PC-9 (cell line): ENCODE data around the gene SERPINC1. TPM values are rescaled to one million over a fixed set of nuclear protein-coding genes. Genes with fewer than 3 reads are reported as not detected.

ENCODE experiments used
- BruUV-seq: library from RNA; stranded (reverse); fragments of 400-500 nt; replicated peaks from 2 replicates; lab custom pipeline; 2021; lab: Mats Ljungman, UMichigan
- CTCF ChIA-PET: fragments of 300-600 bp; sonication (Branson Sonifier 250); formaldehyde crosslinking; loops from one replicate; lab custom pipeline; 2022; ENCODE audit warnings: antibody characterized with exemption; lab: Charles Lee
- POLR2A ChIA-PET: fragments of 300-600 bp; sonication (Branson Sonifier 250); formaldehyde crosslinking; loops from one replicate; lab custom pipeline; 2022; ENCODE audit warnings: antibody characterized with exemption; ENCODE audit not compliant: unreplicated experiment; lab: Charles Lee
- DNase-seq, 2 experiments: peaks; one replicate each; pipeline versions ENCODE4 v3.0.0 to v3.0.0-alpha.2; 2015 to 2022; ENCODE audit warnings: mixed read lengths in 1 of 2
- H2AFZ ChIP-seq: fragments of 200-600 bp; sonication (generic); 2 replicates; pipeline ENCODE4 v1.8.1; 2017; ENCODE audit warnings: antibody characterized with exemption
- H3F3A ChIP-seq: fragments of 200-600 bp; sonication (generic); 2 replicates; pipeline ENCODE4 v1.8.1; 2017; ENCODE audit warnings: antibody characterized with exemption, mild to moderate bottlenecking, low read depth; ENCODE audit not compliant: insufficient read depth
- H3K27ac ChIP-seq: fragments of 200-600 bp; sonication (generic); 2 replicates; pipeline ENCODE4 v1.6.1; 2016; ENCODE audit warnings: mixed run types
- H3K27me3 ChIP-seq: fragments of 200-600 bp; sonication (generic); 2 replicates; pipeline ENCODE4 v1.6.1; 2016; ENCODE audit warnings: low read depth, mixed run types; ENCODE audit not compliant: insufficient read depth
- H3K36me3 ChIP-seq: fragments of 200-600 bp; sonication (generic); 2 replicates; pipeline ENCODE4 v1.6.1; 2016; ENCODE audit warnings: low read depth, mixed run types
- H3K4me1 ChIP-seq: fragments of 200-600 bp; sonication (generic); replicated peaks from 2 replicates; pipeline ENCODE4 v1.6.1; 2016; ENCODE audit warnings: mixed run types; ENCODE audit not compliant: insufficient read depth
- H3K4me2 ChIP-seq: fragments of 200-600 bp; sonication (generic); 2 replicates; pipeline ENCODE4 v1.6.1; 2017; ENCODE audit warnings: mixed run types
- H3K4me3 ChIP-seq: fragments of 200-600 bp; sonication (generic); 2 replicates; pipeline ENCODE4 v1.6.1; 2016; ENCODE audit warnings: mixed run types
- H3K79me2 ChIP-seq: fragments of 200-600 bp; sonication (generic); 2 replicates; pipeline ENCODE4 v1.6.1; 2017; ENCODE audit warnings: low read depth, mixed run types
- H3K9me2 ChIP-seq: fragments of 200-600 bp; sonication (generic); 2 replicates; pipeline ENCODE4 v1.8.1; 2017; ENCODE audit warnings: mild to moderate bottlenecking; ENCODE audit not compliant: insufficient read depth
- H3K9me3 ChIP-seq: fragments of 200-600 bp; sonication (generic); 2 replicates; pipeline ENCODE4 v1.8.1; 2016; ENCODE audit warnings: low read depth; ENCODE audit not compliant: insufficient read depth
- H4K20me1 ChIP-seq: fragments of 200-600 bp; sonication (generic); 2 replicates; pipeline ENCODE4 v1.8.1; 2017; ENCODE audit not compliant: insufficient read depth
- CTCF ChIP-seq: fragments of 200-600 bp; sonication (generic); conservative IDR thresholded peaks from 2 replicates; pipeline ENCODE4 v1.6.1; 2017; ENCODE audit warnings: mixed run types, antibody characterized with exemption, mild to moderate bottlenecking, moderate library complexity
- EZH2 ChIP-seq: fragments of 200-600 bp; sonication (generic); IDR thresholded peaks from 2 replicates; pipeline ENCODE4 v1.8.0; 2017; ENCODE audit warnings: antibody characterized with exemption, low read depth
- intact Hi-C: fragments of 100-400 bp; cut with micrococcal nuclease; formaldehyde crosslinking; loops from one replicate; pipeline ENCODE4 v1.10.0; 2022; ENCODE audit not compliant: unreplicated experiment
- total RNA-seq: library from RNA; stranded (reverse); gene quantifications from 2 replicates; pipeline ENCODE4 v1.2.3, GENCODE V29; 2021

Gene SERPINC1
- total RNA-seq, 1 experiment from 2014 or later: 0.44 TPM

- intact Hi-C loops: loop anchor here (1.0 to 10.0 kb wide), 10 partner anchors 44 to 1334 kb away; partner anchors contain the start of genes CACYBP, CENPL, DARS2 and KLHL20
- peaks cover 34% of the 10 kb centered on the region for H3K79me2 ChIP-seq
Measured at GRCh38 chr1:173868266-173869020, 48.7 kb downstream of the SERPINC1 start, which contains the start of gene ZBTB37. ZBTB37 (plus strand) TSS chr1:173868380; CDS start chr1:173870226, 1,846 bp downstream.

GRCh38 chr1:173867753-173868265, 49.3 kb downstream of the SERPINC1 start, which contains the start of gene GAS5:
GAS5 (minus strand) TSS chr1:173867989.
- peaks cover 48% of the 10 kb centered on the region for H3K36me3 ChIP-seq
- peak within 1 kb of the TSS; percentile 91 for H3K27ac ChIP-seq
- BruUV-seq: no TSS peak
- peaks cover 52% of the 10 kb centered on the region for H3F3A ChIP-seq
- intact Hi-C loops: loop anchor here (1.0 to 10.0 kb wide), 10 partner anchors 44 to 1333 kb away; partner anchors contain the start of genes CACYBP, CENPL, DARS2 and KLHL20
- ChIA-PET CTCF (interaction anchor here (0.6 kb wide), 1 partner anchor 156 kb away, joined by 7 read pairs; no protein-coding TSS in a partner anchor), POLR2A (interaction anchor here (0.5 to 1.0 kb wide), 9 partner anchors 37 to 920 kb away, joined by 3 to 5 read pairs (median 3); partner anchors contain the start of genes KLHL20 and RC3H1)
- H4K20me1 ChIP-seq: peaks cover 43% of the 10 kb centered on the region
- no peaks in the 10 kb centered on the region for H3K27me3 ChIP-seq
- H3K9me3 ChIP-seq: no peaks in the 10 kb centered on the region
- H3K9me2 ChIP-seq: no peaks in the 10 kb centered on the region
- H3K4me3 ChIP-seq: peak within 1 kb of the TSS; percentile 95
- peaks cover 37% of the 10 kb centered on the region for H3K4me1 ChIP-seq
- no peak for TF ChIP-seq CTCF
- no peak for TF ChIP-seq EZH2
- peaks cover 34% of the 10 kb centered on the region for H3K79me2 ChIP-seq
- peak within 1 kb of the TSS; percentile 79 for H2AFZ ChIP-seq
- DNase-seq: peak; percentile 97 to 99
- peak within 1 kb of the TSS; percentile 96 for H3K4me2 ChIP-seq

More at GRCh38 chr1:173868266-173869020, 48.7 kb downstream of the SERPINC1 start, which contains the start of gene ZBTB37:
- H4K20me1 ChIP-seq: peaks cover 37% of the 10 kb centered on the region
- no peaks in the 10 kb centered on the region for H3K9me2 ChIP-seq
- H3K9me3 ChIP-seq: no peaks in the 10 kb centered on the region
- H3K4me1 ChIP-seq: peaks cover 37% of the 10 kb centered on the region
- H3K4me2 ChIP-seq: peak within 1 kb of the TSS; percentile 96
- DNase-seq: peak; percentile 79 to 99
- peaks cover 42% of the 10 kb centered on the region for H3K36me3 ChIP-seq
- H3K4me3 ChIP-seq: peak within 1 kb of the TSS; percentile 95
- TF ChIP-seq CTCF: no peak; the same call in 1 of the 2 replicates
- no peak for TF ChIP-seq EZH2
- H3K27me3 ChIP-seq: no peaks in the 10 kb centered on the region
- peaks cover 46% of the 10 kb centered on the region for H3F3A ChIP-seq
- peak within 1 kb of the TSS; percentile 79 for H2AFZ ChIP-seq
- BruUV-seq: TSS peak; percentile 54
- peak within 1 kb of the TSS; percentile 91 for H3K27ac ChIP-seq
- ChIA-PET POLR2A (interaction anchor here (0.5 to 1.0 kb wide), 11 partner anchors 20 to 1122 kb away, joined by 3 to 5 read pairs (median 3); partner anchors contain the start of genes KLHL20 and RC3H1), CTCF (interaction anchor here (0.6 kb wide), 1 partner anchor 155 kb away, joined by 7 read pairs; no protein-coding TSS in a partner anchor)

- BruUV-seq: TSS peak; percentile 55
- POLR2A ChIA-PET: no interaction called here
- no peak for DNase-seq
- H3K9me2 ChIP-seq: no peaks in the 10 kb centered on the region
- no peak for TF ChIP-seq CTCF
- TF ChIP-seq EZH2: no peak
- H3K4me1 ChIP-seq: peaks cover 37% of the 10 kb centered on the region
- H4K20me1 ChIP-seq: peaks cover 49% of the 10 kb centered on the region
- H3K9me3 ChIP-seq: no peaks in the 10 kb centered on the region
- peak overlapping the region; percentile 96 for H3K4me2 ChIP-seq
- H3K4me3 ChIP-seq: peak overlapping the region; percentile 95
- peak overlapping the region; percentile 91 for H3K27ac ChIP-seq
- intact Hi-C loops: loop anchor here (5.0 to 10.0 kb wide), 3 partner anchors 208 to 1332 kb away; partner anchors contain the start of genes RABGAP1L and SUCO
- H2AFZ ChIP-seq: no peak overlapping the region
- H3K79me2 ChIP-seq: peaks cover 34% of the 10 kb centered on the region
- CTCF ChIA-PET: no interaction called here
- H3K27me3 ChIP-seq: no peaks in the 10 kb centered on the region
- H3F3A ChIP-seq: peaks cover 58% of the 10 kb centered on the region
- peaks cover 49% of the 10 kb centered on the region for H3K36me3 ChIP-seq
Measured at GRCh38 chr1:173867141-173867752, 49.9 kb downstream of the SERPINC1 start.
